Breast epithelium (tissue), 3 donors: ENCODE results near the gene PIGR.

Source experiments
- CTCF ChIP-seq, 3 donors: fragments of 450-650 bp; IDR thresholded peaks; one replicate each; pipeline ENCODE4 v1.5.1; 2016 to 2017; ENCODE audit warnings: antibody characterized with exemption in 3 of 3, mild to moderate bottlenecking in 3 of 3, moderate library complexity in 3 of 3
- POLR2AphosphoS5 ChIP-seq, 3 donors: sonication (generic); formaldehyde crosslinking; IDR thresholded peaks; one replicate each; pipeline ENCODE4 v1.6.1; 2017; ENCODE audit warnings: antibody characterized with exemption in 3 of 3

- TF ChIP-seq POLR2AphosphoS5 (IDR thresholded peaks at IDR 0.05) (no peak), CTCF (IDR thresholded peaks at IDR 0.05) (no peak)
These were observed 27.9 kb upstream of the PIGR start for GRCh38 chr1:206974140-206974539.
